Fibroblast of peridontal ligament (primary cell): Measurements from ENCODE around the gene ADAMTS18.
A peak's percentile ranks its signal among the peaks of the same experiment; 100 is the strongest.

Source experiments
- DNase-seq: peaks from one replicate; pipeline ENCODE4 v3.0.0-alpha.2; 2010; ENCODE audit errors: extremely low read depth

Gene ADAMTS18

DNA sequence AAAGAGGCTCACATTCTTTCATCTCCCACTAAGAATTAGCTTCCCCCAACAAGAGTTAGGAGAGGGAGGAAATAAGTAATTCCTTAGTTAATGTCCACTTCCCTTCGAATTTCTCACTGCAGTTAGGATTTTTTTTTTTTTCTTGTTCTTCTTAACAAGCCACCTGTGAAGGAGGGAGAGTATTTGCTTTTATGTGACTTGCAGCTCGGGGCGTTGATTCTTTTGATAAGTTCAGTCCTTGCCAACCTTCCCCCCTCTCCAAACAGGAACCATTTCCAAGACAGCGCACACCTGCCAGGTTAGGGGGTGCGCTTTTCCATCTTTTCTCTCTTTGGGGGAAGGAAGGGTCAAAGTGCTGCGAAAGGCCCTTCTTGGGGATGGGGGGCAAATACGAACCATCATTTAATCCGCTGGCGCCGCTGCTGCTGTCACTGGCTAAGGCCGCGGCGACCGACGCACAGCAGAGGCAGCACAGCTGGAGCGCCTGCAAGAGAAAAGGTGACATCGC, 758 bp downstream of the ADAMTS18 start:
- no peak for DNase-seq

DNA sequence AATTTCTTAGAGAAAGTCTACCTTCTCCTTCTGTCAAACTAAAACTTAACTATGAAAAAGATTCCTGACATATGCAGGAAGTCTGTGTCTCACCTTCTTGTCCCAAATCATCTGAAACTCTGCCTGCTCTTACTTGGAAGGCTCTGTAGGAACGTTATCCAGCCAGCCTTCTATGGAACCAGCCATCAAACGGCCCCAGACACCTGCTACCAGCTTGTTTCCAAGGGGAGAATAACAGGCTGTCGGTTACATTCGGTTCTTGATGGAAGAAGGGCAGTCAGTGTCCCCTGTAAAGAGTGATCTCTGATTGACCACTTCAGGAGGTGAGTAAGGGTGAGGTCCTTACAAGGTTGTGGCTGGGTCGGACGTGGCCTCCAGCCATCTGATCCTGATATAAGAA, 1.7 kb downstream of the ADAMTS18 start:
- no peak for DNase-seq

DNA sequence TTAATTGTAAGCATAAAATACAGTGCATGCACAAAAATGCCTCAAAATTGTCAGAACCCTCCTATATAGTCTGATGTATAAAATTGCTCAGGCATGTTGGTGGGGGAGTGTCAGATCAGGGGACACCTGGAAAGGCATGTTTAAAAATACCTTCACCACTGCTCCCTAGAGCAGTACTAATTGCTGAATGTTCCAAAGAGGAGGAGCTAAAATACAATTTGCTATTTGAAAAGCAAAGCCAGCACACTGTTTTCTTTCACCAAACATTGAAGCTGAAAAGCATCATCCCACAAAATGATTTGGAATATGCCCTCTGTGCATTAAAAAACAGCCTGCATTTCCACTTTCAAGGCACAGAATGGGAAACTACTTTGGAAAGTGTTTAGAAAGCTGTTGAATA, 2.6 kb downstream of the ADAMTS18 start:
- DNase-seq = no peak

DNA sequence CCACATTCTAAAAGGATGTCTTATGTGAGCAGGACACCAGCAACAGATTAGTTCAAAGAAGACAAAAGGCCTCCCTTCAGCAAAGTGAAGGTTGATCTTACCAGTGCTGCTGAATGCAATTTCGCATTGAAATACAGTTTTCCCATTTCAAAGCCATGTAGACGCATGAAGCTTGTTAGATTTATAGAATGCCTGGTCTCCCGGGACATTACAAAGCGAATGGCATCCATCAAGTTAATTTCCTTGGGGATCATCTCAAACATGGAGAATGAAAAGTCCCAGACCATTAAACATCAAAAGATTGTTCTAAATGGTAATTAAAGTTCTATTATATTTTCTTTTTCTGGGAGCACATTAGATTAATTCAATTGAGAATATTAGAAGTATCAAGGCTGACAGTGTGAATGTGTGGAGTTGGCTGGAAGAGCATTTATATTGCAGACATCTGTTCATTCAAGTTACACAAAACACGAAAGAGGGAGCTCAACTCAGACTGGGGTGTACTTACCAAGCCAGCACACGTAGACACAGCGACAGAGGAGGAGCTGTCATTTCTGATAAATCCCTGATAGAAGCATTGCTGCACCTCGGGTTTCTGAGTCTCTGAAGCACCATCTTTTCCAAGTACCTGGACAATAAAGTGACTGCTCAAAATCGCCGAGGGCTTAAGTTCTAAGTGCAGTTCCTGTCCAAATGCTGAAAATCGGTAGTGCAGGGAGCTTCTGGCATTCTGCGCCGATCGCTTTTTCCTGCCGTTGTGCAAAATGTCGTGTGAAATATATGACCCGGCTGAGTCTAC, 3.8 kb downstream of the ADAMTS18 start:
- no peak for DNase-seq

DNA sequence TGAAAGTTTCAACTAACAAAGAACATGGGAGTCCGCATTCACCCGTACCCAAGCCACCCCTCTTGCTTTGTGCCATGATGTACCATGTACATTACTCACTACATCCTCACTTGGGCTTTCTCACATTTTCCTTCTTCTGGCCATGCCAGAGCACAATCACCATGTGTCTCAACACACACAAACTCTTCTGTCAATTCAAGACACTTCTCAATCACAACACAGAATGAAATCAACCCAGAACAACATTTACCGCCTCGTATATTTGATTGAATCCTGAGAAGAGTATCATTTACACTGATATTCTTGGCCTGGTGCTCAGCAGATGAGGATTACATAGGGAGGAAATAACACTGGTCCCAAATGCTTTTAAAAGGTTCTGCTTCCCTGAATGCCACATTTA, 4.5 kb downstream of the ADAMTS18 start:
- no peak for DNase-seq

DNA sequence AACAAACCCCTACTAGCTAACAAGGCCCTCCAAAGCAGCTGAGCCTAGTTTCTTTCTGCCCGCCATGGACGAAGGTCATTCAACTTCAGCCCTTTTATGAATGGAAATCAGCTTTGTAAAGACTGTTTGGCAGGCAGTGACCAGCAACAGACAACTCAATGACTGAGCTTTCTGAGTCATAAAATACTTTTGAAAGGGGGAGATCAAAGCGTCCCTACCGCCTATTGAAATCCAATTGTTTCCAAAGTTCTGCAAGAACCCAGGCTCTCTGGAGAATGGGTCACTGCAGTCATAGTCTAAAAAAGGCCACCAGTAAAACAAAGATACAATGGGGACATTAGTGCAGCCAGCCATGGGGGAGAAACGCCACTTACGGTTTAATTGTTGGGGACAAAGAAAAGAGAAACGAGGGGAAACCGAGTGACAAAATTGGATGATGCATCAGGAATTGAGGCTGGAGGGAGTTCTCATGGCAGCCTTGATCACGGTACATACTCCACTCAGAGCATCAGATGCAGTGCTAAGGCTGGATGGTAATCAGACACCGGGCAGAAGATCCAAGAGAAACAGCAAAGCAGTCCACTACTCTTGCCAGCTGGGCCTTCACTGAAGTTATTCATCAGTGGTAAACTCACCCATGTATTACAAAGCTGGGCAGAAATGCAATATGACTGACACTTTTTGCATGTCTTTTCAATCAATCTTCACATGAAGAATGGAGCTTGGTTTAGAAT, 9.8 kb downstream of the ADAMTS18 start:
- DNase-seq = peak; percentile 8

DNA sequence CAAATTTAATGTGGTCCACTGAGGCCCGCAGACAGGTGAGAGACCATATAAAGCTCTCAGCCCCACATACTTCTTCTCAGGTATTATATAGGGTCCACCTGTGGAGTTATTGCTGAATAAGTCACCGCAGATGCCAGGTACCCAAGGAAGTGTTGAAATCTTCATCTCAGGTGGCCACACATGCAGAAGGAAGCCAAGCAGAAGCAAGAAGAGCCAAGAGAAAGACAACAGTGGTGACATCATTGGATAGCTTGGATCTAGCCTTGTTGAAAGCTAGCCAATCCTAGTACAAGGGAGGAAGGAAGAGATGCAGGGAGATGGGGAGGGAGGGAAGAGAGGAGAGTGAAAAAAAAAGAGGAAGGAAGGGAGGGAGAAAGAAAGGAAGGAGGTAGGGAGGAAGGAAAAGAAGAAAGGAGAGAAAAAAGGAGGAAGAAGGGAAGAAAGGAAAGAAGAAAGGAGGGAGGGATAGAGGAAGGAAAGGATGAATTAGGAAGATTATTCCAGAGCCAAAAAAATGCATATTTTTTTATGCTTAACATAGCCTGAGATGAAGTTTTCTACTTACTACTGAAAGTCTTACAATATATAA, 12.5 kb downstream of the ADAMTS18 start:
- no peak for DNase-seq

DNA sequence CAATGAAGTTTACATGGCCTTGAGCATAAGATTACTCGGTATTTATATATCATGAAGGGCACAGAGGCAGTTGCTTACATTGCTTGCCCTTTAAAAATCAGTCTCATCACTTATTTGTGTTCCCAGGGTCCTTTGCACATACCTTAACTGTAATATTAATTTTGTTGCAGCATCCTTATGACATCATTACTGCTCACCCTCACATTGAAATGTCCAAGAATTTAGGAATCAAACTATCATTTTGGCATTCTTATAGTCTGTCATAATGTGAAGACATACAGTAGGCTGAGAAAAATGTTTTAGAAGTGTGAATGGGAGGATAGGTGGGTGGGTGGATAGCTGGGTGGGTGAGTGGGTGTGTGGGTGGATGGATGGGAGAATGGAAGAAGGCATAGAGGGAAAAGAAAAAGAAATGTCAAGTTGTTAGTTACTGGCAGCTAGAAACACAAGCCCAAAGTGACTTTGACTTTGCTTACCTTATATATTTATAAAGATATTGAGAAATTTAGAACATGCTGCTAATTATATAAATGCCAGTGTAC, 17.8 kb downstream of the ADAMTS18 start:
- DNase-seq = no peak

DNA sequence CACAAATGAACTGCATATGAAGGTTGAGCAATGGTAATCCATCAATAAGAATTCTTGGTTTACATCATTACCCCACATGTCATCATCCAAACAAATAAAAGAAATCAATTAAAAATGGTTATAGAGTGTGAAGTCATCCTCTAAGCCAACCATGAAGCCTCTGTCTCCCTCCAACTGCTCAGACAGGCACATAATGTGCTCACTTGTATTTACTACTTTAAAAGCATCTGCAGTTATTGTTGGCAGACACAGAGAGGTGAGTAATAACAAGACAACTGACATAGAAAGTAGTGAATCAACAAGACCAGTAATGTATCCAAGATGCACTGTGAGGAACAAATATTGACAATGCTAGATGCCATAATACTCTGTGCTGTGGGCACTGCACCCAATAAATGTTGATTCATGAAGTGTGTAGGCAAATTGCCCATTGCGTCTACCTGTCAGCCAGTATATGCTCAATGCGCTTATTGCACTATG, 20.0 kb downstream of the ADAMTS18 start:
- DNase-seq = no peak

DNA sequence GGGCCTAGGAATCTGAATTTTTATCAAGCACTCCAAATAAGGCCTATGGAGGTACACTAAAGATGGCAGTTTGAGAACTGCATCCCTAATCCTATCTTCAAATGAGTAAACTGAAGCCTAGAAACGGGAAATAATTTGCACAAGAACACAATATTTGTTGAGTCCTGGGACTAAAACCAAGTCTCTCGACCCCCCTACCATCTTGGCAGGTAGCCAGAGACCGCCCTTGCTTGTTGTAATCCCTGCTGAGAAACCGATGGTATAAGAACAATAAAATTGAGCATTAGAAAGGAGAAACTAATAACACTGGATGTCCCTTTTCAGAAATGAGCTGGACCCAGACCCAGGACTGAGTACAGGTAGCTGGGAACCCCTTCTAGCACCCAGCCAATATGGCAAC, 24.4 kb downstream of the ADAMTS18 start:
- no peak for DNase-seq

DNA sequence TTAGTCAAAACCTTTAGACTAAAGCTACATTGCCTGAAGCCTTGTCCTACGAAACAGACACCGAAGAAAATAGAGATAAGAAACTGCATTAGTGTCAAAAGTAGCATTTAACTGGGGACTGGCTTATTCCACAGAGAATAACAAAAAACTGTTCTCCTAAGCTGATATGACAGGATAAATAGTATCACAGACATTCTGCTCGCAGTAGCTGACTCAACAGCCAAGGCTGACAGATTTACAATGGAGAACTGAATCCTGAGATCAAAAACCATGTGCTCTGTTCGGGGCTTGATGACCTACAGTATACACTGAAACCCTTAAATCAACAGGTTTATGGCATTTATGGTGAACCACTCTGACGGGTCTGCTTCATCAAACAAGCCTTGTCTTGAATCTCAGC, 25.5 kb downstream of the ADAMTS18 start:
- no peak for DNase-seq

DNA sequence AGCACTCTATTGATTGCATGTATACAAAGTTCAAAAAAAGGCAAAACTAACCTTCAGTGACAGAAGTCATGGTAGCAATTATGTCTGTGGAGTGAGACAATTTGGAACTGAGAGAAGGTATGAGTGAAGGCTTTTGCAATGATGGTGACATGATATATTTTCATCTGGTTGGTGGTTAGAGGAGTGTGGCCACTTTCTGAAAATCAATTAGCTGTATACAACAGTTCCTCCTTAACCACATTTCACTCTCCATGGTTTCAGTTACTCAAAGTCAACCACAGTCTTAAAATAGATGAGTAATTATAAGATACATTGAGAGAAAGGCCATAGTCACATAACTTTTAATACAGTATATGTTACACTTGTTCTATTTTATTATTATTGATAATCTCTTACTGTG, 26.2 kb downstream of the ADAMTS18 start:
- no peak for DNase-seq

DNA sequence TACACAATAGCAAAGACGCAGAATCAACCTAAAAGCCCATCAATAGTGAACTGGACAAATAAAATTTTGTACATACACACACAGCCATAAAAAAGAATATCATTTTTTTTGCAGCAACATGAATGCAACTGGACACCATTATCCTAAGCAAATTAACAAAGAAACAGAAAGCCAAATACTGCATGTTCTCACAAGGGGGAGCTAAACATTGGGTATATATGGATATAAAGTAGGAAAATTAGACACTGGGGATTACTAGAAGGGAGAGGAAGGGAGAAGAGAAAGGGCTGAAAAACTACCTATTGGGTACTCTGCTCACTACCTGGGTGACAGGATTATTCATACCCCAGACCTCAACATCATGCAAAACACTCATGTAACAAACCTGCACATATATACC, 28.2 kb downstream of the ADAMTS18 start:
- peak; percentile 34 for DNase-seq

DNA sequence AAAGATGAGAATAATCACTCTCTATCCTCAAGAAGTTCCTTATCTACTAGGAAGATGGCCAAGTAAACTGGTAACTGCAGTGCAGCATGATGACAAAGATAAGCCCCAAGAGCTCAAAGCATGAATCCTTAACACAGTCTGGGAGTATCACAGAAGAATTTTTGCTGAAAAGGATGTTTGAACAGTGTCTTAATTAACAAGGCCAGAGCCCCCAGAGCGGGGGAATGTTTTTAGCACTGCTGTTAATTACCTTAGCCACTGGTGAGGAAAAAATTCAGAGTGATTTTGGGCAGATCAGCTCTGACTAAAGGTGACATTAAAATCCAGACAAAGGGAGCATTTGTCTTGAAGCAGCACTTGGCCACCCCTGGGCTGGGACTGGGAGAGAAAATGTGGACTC, 30.1 kb downstream of the ADAMTS18 start:
- DNase-seq = no peak

DNA sequence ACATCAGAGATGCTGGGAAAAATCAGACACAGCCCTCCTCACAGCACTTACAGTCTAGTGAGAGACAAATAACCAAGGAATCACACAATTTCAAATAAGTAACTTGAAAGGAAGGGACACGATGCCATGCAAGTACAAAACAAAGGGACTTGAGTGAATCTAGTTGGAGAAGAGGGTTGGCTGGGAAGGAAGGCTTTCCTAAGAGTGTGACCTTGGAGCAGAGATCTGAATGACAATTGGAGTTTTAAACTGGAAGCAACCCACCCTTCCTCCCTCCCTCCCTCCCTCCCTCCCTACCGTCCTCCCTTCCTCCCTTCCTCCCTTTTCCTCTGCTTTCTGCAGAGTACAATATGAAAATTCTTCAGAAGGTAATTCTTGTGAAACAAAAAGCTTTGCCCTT, 31.1 kb downstream of the ADAMTS18 start:
- DNase-seq = no peak

DNA sequence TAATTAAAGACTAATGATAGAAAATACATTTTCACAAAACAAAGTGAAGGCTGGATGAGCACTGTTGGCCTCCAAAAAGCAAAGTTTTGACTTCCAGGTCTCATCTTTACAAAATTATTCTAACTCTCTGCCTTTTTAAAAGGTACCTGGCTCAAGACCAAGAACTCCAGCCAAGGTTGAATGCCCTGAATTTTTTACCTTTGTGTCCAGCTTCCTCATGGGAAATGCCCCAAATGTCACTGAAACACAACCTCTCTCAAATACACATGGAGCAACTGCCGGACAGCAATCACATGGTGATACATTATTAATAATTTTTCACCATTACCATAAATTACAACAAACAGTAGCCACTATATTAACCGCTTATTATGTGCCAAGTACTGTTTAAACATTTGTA, 32.2 kb downstream of the ADAMTS18 start:
- no peak for DNase-seq

DNA sequence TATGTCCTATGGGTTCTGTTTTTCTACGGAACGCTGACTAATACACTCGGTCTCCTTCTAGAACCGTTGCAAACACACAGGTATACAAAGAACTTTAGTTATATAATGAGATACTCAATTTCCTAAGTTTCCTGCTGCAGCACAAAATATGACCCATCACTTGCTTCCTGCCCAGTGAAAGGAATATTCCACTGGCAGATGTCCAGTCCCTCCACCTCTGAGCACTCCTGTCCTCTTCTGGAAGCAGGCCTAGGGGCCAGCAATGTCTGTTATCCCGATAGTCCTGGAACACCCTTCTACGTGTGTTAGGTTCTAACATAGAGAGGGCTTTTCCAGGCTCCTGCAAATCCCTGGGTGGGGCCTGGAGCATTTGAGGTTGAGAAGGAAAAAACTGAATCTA, 32.7 kb downstream of the ADAMTS18 start:
- DNase-seq = no peak

DNA sequence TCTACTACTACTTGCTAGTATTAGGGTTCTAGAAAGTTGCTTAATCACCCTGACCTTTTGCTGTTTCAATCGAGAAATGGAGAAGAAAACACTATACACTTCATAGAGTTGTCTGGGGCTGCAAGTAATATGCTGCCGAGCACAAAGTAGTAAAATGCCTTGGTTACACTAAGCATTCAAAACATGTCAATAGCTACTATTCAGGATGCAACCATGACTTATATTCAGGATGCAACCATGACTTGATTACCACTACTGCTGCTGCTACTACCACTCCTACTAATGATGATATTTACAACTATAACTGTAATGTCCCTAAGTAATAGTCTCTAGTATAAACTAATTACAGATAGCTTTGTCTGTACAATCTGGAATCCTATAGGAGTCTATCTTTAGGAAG, 35.3 kb downstream of the ADAMTS18 start:
- no peak for DNase-seq

DNA sequence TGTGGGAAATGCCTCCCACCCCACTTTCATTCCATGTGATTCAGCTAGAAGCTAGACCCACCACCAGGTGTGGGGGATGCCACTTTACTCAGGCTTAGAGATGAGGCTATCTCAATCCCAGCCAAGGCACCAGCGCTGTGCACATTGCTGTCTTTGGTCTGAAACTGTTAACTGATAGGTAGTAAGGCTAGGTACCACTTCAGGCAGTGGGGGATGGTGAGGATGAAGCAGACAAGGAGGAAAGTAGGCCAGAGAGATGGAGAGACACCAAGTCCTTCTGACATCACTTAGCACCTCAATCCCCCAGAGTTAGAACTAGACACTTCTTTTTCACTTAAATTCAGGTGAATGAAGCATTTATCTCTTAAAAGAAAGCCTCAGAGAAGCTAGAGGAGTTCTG, 35.8 kb downstream of the ADAMTS18 start:
- no peak for DNase-seq

DNA sequence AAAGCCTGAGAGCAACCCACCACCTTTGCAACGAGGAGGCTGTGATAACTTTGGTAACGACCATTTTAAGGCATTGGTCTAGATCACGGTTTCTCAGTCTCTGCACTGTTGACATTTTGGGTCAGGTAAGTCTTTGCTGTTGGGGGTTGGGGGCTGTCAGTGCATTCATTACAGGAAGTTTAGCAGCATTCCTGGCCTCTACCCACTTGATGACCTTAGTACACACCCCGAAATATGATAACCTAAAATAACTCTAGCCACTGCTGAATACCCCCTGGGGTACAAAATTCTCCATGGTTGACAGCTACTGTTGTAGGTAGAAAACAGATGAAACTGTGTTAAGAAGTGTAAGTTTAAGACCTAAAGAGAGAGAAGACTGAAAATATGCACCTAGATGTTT, 36.3 kb downstream of the ADAMTS18 start:
- no peak for DNase-seq

DNA sequence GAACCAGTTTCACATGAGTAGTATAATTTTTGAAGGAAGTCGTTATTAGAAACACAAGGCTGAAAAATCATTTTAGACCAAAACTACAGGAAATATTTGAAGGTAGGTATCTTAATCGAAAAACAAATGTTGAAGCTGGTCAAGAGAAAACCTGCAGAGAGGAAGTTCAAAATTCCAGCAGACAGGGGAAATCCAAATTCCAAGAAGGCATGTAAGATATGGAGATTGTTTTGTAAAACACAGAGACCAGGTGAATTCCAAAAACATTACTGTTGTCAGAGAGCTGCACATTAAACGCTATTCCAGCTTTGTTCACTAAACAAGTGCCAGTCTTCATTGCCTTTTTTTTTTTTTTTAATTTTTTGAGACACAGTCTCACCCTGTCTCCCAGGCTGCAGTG, 38.4 kb downstream of the ADAMTS18 start:
- no peak for DNase-seq

DNA sequence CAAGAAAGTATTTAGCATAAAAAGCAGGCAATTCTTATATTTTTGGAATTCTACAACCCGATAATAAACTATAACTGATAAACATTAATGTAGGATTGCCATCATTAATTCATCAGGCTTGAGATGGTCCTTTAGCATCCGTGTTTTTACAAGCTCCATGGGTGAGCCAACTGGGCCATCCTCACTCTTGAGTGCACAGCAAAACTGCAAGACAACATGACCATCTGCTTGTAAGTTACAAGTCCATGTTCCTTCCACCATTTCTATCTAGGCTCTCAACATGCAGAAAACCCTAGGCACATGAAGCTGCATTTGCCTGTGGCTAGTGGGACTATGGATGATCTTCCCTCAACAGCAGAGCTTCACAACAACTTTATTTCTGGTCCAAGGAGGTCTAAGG, 40.1 kb downstream of the ADAMTS18 start:
- DNase-seq = no peak
